VCaP (cell line): Measurements from ENCODE around the gene TNFRSF12A.
"Not testable (repeated sequence)": the region's sequence is repeated elsewhere in the genome, so short reads cannot be mapped to it uniquely, and the experiment has no call there.

Experiments
- H3K27ac ChIP-seq: fragments of 450-650 bp; 2 replicates; pipeline ENCODE4 v1.5.1; 2017
- TF ChIP-seq, protein P1 (sequence below): fragments of 450-650 bp; conservative IDR thresholded peaks from 2 replicates; pipeline ENCODE4 v1.5.1; 2017; ENCODE audit warnings: mild to moderate bottlenecking, moderate library complexity

The TNFRSF12A gene

DNA sequence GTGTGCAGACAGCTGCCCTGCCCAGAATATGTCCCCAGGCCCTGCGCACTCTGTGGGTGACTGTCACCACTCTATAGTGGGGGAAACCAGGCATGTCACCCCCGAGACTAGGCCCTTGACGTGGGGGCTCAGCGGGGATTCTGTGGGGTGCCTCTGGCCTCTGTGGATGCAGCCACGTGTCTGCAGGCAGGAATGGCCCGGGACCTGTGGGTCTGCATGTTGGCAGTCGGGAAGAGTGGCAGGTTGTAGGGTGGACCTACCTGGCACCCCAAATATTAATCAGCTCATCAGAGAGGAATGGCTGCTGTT lies 46.2 kb downstream of the TNFRSF12A start:
- TF ChIP-seq, protein P1, sequence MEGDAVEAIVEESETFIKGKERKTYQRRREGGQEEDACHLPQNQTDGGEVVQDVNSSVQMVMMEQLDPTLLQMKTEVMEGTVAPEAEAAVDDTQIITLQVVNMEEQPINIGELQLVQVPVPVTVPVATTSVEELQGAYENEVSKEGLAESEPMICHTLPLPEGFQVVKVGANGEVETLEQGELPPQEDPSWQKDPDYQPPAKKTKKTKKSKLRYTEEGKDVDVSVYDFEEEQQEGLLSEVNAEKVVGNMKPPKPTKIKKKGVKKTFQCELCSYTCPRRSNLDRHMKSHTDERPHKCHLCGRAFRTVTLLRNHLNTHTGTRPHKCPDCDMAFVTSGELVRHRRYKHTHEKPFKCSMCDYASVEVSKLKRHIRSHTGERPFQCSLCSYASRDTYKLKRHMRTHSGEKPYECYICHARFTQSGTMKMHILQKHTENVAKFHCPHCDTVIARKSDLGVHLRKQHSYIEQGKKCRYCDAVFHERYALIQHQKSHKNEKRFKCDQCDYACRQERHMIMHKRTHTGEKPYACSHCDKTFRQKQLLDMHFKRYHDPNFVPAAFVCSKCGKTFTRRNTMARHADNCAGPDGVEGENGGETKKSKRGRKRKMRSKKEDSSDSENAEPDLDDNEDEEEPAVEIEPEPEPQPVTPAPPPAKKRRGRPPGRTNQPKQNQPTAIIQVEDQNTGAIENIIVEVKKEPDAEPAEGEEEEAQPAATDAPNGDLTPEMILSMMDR: no peak
- H3K27ac ChIP-seq: no peak overlapping the region

DNA sequence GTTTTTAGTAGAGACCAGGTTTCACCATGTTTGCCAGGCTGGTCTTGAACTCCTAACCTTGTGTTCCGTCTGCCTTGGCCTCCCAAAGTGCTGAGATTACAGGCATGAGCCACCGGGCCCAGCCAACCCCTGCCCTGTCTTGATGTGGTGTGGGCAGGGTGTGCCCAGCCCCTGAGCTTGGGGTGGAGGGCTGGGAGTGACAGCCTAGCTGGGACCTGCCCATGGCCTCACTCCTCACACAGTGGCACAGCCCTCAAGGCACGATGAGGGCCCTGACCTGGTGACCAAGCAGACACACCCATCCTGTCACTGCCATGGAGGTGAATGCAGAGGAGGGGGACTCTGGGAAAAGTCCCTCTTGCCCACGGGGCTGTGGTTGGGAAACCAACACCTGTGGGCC lies 48.3 kb downstream of the TNFRSF12A start:
- TF ChIP-seq, protein P1: no peak
- no peak overlapping the region for H3K27ac ChIP-seq

GRCh38 chr16:3069146-3069545 lies 49.0 kb downstream of the TNFRSF12A start:
- not testable (repeated sequence) for H3K27ac ChIP-seq

DNA sequence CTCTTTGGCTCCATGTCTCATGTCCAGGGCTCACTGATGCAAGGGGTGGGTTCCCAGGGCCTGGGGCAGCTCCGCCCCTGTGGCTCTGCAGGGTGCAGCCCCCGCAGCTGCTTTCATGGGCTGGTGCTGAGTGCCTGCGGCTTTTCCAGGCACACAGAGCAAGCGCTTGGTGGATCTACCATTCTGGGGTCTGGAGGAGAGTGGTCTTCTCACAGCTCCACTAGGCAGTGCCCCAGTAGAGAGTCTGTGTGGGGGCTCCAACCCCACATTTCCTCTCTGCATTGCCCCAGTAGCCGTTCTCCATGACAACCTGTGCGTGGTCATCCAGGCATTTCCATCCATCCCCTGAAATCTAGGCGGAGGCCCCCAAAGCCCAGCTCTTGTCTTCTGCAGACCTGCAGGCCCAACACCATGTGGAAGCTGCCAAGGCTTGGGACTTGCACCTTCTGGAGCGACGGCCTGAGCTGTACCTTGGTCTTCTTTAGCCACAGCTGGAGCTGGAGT lies 50.5 kb downstream of the TNFRSF12A start:
- TF ChIP-seq, protein P1: no peak
- no peak overlapping the region for H3K27ac ChIP-seq

DNA sequence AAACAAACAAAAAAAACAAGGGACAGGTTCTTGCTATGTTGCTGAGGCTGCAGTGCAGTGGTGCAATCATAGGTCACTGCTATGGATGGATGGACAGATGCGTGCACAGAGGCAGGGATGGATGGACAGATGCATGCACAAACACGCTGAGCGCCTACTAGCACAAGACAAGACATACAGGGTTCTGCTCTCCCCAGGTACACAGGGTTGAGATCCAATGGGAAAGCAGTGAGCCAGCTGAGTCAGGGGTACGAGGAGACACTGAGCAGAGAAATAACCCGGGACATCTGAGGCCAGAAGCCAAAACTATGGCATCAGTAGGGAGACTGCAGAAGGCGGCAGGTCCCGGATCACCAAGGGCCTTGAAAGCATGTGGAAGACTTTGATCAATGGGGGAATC lies 51.5 kb downstream of the TNFRSF12A start:
- no peak overlapping the region for H3K27ac ChIP-seq
- TF ChIP-seq, protein P1: no peak
